HG03354 (cell line): ENCODE measurements around the gene GRIK4.

Source experiments
- ATAC-seq: cut with Tn5 transposase; IDR thresholded peaks from one replicate; pipeline ENCODE4 v1.9.1; 2021; ENCODE audit warnings: mild to moderate bottlenecking; ENCODE audit not compliant: unreplicated experiment, poor library complexity, severe bottlenecking

Gene GRIK4

DNA sequence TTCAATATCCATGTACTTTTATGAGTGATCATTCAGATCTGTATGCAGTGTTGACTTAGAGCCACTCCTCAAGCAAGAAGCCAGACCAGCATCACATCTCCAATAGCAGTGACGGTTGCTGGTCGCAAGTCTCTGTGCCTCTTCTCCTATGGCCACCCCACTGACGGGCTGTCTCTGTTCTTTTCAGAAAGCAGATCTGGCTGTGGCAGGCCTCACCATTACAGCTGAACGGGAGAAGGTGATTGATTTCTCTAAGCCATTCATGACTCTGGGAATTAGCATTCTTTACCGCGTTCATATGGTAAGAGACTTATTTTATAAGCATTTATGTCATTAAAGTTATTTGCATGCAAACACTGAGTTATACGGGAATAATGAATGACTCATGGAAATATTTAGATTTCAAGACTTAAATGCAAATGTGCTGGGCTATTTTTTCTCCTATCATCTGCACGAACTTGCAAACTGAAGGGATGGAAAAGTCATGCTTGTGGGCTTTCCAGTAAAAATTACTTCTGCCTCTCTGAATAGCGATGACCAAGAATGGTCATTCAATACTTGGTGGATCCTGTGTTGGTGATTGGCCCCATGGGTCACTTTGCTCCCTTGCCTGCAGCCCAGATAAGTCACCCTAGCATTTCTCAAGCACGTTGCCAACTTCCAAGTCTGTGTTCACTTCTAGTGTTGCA, 428.8 kb downstream of the GRIK4 start:
- ATAC-seq, result no peak

DNA sequence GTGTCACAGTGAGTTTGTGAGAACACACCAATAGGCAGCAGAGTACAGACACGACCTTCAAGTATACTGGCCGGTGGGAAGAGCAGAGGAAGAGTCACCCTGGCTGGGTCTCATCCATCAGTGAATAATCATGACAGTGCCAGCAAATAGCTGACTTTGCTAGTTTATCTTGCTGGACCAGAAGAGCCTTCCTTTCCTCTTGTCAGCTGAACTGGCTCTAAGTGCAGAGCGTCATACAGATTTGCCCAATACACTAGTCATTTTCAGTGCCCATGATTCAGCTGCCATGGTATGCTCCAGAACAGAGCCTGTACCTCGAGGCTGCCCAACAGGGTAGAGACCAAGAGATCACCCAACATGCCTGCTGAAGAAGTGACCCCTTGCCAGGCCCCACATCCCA, 429.5 kb downstream of the GRIK4 start:
- ATAC-seq, result no peak

DNA sequence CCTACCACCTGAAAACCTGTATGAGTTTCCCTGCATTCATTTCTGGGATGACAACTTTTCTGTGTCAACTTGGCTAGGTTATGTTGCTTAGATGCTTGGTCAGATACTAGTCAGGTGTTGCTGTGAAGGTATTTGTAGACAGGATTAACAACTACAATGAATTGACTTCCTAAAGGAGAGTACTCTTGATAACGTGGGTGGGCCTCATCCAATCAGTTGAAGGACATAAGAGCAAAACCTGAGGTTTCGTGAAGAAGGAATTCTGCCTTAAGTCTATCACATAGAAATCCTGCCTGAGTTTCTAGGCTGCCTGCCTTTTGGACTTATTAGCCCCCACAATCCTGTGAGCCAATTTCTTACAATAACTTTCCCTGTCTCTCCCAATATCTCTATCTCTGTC, 431.2 kb downstream of the GRIK4 start:
- no peak for ATAC-seq

DNA sequence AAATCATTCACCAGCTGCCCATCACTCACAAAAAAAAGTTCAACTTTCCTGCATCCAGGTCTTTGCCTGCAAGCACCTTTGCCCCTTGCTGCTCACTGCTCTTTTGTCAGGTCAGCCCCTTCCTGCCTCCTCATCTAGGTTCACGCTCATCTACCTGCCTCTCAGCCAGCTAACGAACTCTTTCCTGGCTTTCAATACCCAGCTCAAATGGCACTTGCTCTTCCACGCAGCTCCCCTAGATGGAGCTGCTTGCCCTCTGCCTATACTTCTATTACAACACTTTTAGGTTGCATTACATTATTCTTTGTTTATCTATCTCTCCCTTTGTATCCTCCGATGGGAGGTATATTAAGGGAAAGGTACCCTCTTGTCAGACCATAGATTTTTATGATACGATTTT, 433.5 kb downstream of the GRIK4 start:
- no peak for ATAC-seq

DNA sequence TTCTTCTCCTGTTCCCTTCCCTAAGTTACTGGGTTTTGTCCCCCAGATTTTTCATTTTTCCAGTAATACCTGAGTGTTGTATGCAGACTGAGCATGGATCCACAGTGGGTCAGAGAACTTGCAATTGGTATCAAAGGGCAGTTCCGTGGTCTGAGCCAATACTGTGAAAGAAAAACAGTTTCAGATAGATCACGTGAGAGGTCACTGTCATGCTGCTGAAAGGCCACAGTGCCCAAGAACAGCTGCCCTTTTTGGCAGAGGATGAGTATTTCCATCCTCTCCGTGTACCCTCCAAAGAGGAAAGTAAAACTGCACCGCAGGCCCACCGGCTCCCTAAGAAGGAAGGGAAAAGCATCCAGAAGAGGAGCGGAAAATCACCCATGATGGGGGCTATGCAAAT, 439.3 kb downstream of the GRIK4 start:
- ATAC-seq, result no peak

DNA sequence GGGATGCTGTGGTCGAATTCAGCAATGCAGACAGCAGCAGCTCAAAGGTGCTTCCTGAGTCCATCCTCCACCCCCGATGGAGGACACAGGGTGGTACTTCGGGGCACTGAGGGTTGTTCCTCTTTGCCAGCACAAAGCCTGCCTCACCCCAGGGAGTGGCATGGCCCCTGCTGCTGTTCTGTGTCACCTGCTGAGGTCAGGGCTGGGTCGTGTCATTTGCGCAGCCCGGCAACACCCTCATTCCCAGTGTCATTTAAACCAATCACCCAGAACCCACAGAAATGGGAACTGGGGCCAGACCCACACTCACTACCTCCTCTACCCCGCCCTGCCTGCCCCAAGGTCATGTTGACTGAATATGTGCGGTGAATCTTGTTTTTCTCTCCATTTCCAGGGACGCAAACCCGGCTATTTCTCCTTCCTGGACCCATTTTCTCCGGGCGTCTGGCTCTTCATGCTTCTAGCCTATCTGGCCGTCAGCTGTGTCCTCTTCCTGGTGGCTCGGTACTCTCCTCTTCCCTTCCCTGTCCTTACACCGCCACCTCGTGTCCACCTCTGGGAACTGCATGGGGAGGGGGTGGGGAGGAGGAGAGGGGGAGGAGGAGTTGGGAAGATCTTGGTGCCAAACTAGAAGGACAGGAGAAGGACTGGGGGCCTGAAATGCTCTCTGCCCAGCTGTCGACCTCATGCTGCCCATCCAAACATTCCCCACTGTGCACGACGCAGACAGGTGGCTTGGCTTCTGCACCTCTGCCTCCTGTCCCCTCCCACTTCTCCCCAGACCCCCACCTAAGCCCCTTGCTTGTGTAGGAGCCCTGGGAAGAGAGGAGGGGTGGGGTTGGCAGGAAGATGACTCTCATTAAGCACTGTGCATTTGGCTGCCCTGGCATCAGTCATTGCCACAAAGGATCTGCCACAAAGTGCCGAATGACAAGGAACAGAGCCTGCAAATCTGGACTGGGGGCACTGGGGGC, 441.2 kb downstream of the GRIK4 start:
- no peak for ATAC-seq

DNA sequence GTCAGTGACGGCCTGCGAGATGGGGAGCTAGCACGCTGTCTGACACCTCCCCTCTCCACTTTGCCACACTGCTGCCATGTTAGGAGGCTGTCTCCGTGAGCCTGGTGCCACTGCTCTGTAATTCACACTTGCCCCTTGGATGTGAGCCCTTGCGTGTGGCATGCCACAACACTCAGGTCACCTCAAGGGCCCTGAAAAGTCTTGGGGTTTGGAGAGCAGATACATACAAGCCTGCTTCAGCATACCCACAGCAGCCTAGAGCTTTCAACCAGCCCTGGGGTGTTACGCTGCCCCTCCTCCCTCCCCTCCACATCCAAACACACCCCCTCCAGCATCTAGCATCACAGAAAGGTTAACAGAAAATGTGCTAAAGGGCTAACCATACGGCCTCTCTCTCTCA, 442.8 kb downstream of the GRIK4 start:
- ATAC-seq, result no peak

DNA sequence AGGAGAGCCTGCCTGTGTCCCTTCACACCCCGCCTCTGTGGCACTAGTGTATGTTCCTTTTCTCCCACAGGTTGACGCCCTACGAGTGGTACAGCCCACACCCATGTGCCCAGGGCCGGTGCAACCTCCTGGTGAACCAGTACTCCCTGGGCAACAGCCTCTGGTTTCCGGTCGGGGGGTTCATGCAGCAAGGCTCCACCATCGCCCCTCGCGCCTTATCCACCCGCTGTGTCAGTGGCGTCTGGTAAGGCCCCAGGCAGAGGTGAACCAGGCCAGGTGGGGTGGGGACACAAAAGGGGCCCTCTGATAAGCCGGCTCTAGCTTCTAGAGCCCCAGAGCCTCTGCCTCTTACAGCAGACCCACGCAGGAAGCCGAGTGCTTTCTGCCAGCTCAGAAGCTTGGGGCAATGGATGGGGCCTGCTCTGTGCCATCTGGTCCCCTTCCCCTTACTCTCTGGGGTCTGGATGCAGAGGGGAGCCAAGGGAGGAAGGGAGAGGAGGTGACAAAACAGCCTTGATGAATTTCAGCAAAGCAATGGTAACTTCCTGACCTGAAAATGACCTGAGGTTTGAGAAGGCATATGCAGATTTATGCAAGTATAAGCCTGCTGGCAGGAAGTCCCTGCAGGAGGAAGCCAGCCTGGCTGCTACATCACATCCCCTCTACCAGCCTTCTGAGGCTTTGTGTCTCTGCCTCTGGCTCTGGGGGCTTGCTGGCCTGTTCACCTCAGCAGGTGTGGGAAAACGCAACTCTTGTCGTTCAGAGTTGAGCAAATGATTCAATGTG, 445.4 kb downstream of the GRIK4 start:
- ATAC-seq, result peak; percentile 59

DNA sequence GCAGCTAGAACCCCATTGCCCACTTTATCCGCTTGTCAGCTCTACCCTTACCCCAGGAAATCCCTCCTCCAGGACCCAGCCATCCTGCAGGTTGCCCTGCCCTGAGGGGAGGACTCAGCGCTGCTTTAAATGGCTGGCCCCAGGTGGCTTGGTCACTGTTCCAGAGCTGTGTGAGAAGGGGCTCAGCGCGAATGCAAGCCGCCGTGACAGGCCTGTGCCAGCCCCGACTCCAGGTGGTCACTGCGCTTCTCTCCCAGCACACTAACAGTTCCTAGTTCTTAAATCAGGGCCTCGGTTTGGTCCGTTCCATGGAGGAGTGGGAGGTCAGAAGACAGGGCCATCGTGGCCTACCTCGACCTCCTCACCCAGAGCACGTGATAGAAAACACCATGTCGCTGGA, 446.6 kb downstream of the GRIK4 start:
- ATAC-seq, result no peak

DNA sequence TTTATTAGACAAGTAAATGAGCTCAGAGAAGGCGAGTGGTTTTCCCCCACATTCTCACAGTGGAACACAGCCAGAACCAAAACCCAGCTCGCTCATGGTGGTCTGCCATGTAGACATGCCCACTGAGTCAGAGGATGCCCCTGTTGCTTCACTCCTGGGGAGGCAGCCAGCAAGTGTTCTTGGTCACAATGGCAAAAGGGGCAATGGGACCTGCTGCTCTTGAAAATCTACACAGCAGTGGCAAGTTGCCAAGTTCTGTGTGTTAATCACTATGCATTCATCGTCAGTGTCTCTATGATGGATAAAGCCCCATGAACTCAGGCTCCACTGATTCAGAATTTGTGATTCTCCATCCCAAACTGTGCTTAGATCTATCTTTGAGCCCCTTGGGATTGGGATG, 447.6 kb downstream of the GRIK4 start:
- ATAC-seq, result no peak

DNA sequence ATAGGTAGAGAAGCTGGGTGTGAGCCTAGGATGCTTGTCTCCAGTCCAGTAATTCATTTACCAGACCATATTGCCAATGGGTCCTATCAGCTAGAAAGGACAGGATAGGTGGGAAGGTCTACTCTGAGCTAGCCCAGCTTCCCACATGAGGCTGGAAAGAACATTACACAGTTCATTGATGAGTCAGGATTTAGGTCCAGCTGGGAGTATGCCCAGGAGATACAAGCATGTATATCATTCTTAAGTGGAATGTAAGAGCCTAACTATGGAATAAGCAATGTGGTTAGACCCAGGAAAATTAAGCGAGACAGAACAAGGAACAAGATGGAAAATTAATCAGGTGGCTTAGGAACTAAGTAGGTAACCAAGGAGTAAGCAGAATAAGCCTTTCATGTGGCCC, 453.3 kb downstream of the GRIK4 start:
- no peak for ATAC-seq

DNA sequence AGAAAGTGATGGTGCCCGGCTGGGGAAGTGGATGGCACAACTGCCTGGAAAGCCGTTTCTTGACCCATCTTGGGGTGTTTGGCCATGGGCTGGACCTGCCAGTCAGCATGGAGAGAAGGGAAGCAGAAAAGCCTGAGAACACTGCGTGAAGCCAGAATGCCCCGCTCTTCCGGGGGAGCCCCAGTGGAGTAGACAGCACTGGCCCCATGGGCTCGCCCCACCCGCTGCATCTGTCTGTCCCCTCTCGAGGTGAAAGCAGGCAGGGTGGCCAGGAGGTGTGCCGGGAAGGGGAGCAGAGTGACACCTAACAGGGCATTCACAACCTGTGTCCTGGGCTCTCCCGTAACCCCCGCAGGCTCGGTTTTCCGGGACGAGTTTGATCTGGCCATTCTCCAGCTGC, 455.3 kb downstream of the GRIK4 start:
- ATAC-seq, result no peak

DNA sequence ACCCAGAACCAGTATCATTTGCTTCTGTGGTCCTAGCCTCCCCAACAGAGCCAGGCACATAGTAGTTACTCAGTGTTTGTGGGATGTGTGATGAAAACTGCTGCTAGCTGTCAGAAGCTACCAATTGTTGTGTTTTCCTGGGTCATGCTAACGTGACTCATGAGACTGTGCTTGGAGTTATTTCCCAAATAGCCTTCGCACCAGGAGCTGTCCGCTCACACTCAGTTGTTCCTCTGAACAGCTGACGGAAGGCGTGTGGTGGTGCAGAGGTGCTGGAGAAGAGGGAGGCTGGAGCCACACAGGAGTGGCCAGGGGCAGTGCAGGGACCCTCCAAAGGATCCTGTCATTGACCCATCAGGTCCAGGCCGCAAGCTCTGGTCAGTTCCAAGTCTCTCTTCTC, 458.4 kb downstream of the GRIK4 start:
- no peak for ATAC-seq

DNA sequence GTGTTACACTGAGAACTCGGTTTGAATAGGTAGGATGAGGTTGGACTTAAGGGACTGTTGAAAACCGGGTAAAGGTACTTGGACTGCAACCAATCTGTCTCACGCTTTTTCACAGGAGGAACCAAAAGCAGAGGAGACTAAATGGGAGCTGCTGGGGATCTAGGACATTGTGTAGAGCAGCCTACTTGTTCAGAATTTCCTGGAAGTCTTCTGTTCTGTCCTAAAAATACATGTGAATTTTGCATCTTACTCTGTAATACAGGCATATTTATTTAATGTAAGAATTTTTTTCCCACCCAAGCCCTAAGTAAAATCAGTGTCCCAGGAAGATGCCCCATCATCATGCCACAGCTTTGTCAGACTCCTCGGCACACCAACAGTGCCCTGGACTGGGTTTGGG, 460.3 kb downstream of the GRIK4 start:
- no peak for ATAC-seq

DNA sequence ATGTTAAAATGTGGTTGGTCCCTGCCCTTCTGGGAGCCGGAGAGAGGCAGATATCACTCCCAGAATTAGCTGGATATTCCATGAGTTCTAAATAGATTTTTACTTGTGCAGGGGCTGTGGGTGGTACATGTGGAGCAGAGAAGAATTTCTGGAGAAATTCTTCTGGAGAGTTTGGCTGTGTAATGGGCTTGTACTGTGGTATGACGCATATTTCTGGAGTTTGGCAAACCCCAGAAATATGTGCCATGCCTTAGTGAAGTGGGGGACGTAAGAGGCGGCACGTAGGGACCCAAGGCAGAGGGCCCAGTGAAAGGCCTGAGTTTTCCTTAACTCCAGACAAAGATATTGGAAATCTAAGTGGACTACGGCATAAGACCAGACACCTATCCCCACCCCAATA, 461.1 kb downstream of the GRIK4 start:
- no peak for ATAC-seq

DNA sequence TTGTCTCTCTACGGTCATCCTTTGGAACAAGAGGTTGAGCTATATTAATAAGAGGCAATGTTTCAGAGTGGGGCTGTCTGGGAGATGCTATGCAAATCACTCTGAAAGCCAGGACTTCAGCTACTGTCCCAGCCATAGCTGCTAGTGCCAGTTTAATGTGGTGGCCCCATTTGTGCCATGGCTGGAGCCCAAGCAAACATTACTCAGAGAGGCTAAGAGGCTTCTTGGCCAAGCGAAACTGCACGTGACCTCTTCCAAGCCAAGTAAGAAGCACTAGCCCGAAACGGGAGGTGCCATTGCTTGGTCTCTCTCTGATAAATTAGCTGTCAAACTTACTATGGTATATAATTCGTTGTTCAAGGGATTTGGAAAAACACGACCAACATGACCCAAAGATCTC, 462.0 kb downstream of the GRIK4 start:
- ATAC-seq, result no peak

DNA sequence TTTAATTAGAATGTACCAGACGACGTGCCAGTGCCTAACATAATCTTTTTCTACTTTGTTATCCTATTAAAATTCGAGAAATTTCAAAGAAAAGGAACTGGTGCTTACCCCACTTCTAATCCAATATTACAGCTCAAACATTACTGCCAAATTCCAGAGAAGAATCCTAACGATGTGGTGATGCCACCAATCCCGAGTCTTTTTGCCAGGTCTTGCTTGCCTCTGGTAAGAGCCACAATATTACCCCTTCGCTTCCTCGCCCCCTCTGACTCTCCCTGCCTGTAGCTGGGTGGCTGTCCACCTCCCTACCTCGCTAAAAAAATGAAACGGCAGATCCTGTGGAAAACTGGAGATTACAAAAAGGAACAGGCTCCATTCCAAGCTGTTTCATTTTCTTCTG, 462.9 kb downstream of the GRIK4 start:
- no peak for ATAC-seq

DNA sequence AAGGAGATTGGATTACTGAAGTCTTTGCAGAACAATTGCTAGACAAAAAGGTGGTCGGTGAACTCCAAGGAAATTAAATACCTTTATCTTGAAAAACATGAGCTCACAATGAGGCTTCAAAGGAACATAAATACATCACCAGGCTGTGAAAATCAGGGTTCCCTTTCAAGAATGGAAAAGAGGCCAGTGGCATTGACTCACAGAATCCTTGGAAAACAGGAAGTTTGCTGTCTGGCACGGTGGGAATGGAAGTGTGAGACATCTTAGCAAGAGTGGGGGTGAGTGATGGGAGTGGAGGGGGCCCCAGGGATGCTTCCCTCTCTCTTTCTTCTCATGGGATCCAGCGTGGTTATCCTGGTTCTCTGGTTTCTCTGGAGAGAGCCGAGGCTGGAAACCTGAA, 463.4 kb downstream of the GRIK4 start:
- no peak for ATAC-seq

DNA sequence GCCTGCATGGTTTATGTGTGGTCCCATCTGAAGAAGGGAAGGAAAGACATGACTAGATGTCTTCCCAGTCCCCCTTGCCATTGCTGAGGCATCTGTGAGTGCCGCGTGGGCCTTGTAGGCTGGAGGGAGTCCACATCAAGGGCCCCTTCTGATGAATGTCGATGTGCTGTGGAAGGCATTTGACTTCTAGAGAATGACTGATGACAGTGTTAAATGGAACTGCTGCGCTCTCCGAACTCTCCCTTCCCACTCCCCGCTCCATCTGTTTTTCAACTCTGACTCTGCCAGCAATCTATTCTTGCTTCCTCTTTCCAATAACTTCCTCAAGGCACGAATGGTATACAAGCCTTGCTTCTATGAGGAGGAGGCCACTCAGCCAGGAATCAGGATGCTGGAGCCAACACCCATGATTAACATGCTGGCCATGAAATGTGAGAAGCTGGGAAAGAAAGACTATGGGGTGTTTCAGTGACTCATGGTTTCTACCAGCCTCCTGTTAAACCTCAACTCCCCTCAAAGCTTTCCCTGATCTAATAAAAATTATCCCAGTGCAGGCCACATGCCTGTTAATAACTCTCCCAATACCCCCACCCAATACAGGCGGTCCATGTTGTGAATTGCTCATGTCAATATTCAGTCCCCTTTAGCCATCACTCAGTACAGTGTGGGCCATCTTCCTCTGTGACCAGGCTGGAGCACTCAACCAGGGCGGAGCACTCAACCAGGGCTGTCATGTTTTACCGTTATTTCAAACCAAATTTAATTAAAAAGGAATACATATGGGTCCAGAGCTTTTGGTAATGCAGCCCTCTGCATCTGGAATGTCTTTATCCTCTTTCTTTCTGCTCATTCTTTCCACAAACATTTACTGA, 466.0 kb downstream of the GRIK4 start:
- ATAC-seq, result no peak

DNA sequence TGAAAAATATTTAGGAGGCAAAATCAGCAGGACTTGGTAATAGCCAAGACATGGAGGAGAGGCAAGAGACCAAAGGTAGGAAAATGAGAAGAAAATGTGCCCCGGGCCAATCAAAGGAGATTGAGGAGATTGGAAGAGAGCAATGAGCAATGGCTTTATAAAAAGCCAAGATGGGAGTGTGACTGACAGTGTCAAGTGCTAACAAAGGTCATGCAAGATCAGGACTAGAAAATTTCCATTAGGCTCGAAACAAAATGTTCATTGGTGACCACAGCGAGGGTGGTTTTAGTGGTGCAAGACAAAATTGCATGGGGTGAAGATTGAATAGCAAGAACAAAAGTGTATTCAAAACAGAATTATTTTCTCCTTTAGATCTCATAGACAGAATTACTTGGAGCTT, 467.2 kb downstream of the GRIK4 start:
- no peak for ATAC-seq
